GM12892 (cell line): ENCODE measurements around the gene ZER1.

Experiments
- POLR2A ChIP-seq: IDR thresholded peaks from 2 replicates; pipeline ENCODE4 v1.6.1; 2011; ENCODE audit warnings: low read depth, low read length, control low read depth
- TAF1 ChIP-seq: IDR thresholded peaks from 2 replicates; pipeline ENCODE4 v1.6.1; 2011; ENCODE audit warnings: low read depth, mild to moderate bottlenecking, control low read depth, low read length, borderline replicate concordance

DNA sequence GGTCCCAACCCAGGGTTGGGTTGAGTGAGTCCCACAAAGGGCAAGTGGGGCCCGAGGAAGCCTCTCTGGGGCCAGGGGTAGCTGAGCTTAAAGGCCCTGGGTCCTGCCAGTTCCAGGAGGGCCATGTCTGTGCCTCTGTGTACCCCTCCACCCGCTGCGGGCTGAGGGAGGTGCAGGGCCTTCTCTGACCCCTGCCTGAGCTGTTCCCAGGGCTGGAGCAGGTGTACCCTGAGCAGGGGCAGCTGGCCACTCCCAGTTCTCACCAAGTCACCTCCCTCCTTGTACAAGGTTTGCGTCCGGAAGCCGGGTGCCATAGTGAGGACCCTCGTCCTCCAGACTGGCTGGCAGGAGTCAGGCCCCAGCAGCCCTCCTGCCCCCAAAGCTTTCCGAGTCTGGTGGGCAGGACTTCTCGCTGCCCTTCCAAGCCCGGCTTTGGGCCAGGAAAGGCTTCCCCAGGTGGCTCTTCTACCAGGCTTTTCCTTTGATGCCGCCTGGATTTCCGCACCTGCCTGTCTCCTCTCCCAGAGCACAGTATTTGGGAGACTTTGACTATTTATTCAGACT lies 37.4 kb upstream of the ZER1 start:
- TF ChIP-seq POLR2A = no peak
- no peak for TF ChIP-seq TAF1
